Ishikawa (cell line): ENCODE measurements around the gene SAXO1.

Source experiments
- CREB1 ChIP-seq: IDR thresholded peaks from 2 replicates; pipeline ENCODE4 v1.6.1; 2012; ENCODE audit warnings: low read depth
- EP300 ChIP-seq: IDR thresholded peaks from 2 replicates; pipeline ENCODE4 v1.6.1; 2012; ENCODE audit warnings: borderline replicate concordance
- TAF1 ChIP-seq: IDR thresholded peaks from 2 replicates; pipeline ENCODE4 v1.6.1; 2012; ENCODE audit warnings: low read depth, mild to moderate bottlenecking
- TF ChIP-seq, protein P1 (sequence below): IDR thresholded peaks from 2 replicates; pipeline ENCODE4 v1.6.1; 2012; ENCODE audit warnings: low read depth, mild to moderate bottlenecking
- TF ChIP-seq, protein P2 (sequence below): IDR thresholded peaks from 2 replicates; pipeline ENCODE4 v1.6.1; 2012

DNA sequence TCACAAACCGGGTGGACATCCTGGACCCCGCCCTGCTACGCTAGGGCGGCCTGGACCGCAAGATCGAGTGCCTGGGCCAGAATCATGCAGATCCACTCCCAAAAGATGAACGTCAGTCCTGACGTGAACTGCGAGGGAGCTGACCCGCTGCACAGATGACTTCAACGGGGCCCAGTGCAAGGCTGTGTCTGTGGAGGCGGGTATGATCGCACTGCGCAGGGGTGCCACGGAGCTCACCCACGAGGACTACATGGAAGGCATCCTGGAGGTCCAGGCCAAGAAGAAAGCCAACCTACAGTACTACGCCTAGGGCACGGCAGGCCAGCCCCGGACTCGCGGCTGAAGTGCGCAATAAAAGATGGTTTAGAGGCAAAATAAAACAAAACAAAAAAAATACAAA is 5.2 kb downstream of the SAXO1 start:
- TF ChIP-seq TAF1: no peak
- TF ChIP-seq, protein P1, sequence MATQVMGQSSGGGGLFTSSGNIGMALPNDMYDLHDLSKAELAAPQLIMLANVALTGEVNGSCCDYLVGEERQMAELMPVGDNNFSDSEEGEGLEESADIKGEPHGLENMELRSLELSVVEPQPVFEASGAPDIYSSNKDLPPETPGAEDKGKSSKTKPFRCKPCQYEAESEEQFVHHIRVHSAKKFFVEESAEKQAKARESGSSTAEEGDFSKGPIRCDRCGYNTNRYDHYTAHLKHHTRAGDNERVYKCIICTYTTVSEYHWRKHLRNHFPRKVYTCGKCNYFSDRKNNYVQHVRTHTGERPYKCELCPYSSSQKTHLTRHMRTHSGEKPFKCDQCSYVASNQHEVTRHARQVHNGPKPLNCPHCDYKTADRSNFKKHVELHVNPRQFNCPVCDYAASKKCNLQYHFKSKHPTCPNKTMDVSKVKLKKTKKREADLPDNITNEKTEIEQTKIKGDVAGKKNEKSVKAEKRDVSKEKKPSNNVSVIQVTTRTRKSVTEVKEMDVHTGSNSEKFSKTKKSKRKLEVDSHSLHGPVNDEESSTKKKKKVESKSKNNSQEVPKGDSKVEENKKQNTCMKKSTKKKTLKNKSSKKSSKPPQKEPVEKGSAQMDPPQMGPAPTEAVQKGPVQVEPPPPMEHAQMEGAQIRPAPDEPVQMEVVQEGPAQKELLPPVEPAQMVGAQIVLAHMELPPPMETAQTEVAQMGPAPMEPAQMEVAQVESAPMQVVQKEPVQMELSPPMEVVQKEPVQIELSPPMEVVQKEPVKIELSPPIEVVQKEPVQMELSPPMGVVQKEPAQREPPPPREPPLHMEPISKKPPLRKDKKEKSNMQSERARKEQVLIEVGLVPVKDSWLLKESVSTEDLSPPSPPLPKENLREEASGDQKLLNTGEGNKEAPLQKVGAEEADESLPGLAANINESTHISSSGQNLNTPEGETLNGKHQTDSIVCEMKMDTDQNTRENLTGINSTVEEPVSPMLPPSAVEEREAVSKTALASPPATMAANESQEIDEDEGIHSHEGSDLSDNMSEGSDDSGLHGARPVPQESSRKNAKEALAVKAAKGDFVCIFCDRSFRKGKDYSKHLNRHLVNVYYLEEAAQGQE: no peak
- TF ChIP-seq, protein P2, sequence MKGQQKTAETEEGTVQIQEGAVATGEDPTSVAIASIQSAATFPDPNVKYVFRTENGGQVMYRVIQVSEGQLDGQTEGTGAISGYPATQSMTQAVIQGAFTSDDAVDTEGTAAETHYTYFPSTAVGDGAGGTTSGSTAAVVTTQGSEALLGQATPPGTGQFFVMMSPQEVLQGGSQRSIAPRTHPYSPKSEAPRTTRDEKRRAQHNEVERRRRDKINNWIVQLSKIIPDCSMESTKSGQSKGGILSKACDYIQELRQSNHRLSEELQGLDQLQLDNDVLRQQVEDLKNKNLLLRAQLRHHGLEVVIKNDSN: no peak
- TF ChIP-seq EP300: no peak
- no peak for TF ChIP-seq CREB1
